Fibroblast of villous mesenchyme (primary cell): ENCODE data around the gene SNAP47. TPM values are rescaled to one million over a fixed set of nuclear protein-coding genes. Genes with fewer than 3 reads are reported as not detected.
A peak's percentile ranks its signal among the peaks of the same experiment; 100 is the strongest.

Experiments used
- DNase-seq: peaks from one replicate; pipeline ENCODE4 v3.0.0-alpha.2; 2010; ENCODE audit warnings: low read depth
- H3K4me3 ChIP-seq: 2 replicates; pipeline ENCODE4 v1.5.1; 2011; ENCODE audit warnings: low read depth, mild to moderate bottlenecking, low read length
- total RNA-seq: library from RNA; depleted of rRNA; stranded (reverse); fragments of >200 nt; gene quantifications from 2 replicates; pipeline ENCODE4 v1.2.3, GENCODE V29; 2012
- TF ChIP-seq, protein P1 (sequence below): IDR thresholded peaks from 2 replicates; pipeline ENCODE4 v1.5.1; 2012; ENCODE audit warnings: low read depth, mild to moderate bottlenecking, low read length; ENCODE audit not compliant: insufficient read depth

SNAP47 gene
- total RNA-seq, 1 donor = 58.3 TPM

DNA sequence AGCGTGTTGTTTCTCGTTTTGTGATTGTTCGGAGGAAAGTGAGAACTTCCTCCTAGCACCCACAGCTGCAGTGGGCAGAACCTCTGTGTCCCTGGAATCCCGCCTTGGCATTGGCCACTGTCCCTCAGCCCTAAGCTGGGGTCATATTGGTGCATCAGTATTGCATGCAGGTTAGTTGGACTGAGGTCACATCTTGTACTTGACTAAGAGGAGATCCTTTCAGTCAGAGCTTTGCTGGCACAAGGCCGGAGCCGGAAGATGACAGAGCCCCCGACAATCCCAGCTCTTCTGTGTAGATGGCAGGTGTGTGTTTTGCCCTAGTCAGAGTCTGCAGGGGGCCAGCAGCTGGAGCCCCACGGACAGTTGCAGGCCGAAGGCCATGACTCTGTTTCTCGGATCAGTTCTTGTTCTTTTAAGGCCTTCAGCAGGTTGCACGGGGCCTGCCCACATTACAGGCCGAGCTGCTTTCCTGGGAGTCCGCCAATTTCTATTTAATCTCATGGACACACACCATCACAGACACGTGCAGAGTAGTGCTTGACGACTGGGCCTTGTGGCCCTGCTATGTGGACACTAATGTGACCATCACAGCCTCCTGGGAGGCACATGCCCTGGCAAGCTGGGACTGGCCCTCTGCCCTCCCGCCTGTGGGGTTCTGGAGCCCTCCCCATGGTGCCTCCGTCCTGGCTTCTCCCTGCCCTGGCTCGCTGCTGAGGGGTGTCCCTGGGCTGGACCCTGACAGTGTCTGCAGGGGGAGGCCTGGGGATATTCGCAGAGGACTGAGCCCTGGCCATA is 14.9 kb downstream of the SNAP47 start:
- TF ChIP-seq, protein P1, sequence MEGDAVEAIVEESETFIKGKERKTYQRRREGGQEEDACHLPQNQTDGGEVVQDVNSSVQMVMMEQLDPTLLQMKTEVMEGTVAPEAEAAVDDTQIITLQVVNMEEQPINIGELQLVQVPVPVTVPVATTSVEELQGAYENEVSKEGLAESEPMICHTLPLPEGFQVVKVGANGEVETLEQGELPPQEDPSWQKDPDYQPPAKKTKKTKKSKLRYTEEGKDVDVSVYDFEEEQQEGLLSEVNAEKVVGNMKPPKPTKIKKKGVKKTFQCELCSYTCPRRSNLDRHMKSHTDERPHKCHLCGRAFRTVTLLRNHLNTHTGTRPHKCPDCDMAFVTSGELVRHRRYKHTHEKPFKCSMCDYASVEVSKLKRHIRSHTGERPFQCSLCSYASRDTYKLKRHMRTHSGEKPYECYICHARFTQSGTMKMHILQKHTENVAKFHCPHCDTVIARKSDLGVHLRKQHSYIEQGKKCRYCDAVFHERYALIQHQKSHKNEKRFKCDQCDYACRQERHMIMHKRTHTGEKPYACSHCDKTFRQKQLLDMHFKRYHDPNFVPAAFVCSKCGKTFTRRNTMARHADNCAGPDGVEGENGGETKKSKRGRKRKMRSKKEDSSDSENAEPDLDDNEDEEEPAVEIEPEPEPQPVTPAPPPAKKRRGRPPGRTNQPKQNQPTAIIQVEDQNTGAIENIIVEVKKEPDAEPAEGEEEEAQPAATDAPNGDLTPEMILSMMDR = no peak
- DNase-seq = no peak
- no peak overlapping the region for H3K4me3 ChIP-seq

DNA sequence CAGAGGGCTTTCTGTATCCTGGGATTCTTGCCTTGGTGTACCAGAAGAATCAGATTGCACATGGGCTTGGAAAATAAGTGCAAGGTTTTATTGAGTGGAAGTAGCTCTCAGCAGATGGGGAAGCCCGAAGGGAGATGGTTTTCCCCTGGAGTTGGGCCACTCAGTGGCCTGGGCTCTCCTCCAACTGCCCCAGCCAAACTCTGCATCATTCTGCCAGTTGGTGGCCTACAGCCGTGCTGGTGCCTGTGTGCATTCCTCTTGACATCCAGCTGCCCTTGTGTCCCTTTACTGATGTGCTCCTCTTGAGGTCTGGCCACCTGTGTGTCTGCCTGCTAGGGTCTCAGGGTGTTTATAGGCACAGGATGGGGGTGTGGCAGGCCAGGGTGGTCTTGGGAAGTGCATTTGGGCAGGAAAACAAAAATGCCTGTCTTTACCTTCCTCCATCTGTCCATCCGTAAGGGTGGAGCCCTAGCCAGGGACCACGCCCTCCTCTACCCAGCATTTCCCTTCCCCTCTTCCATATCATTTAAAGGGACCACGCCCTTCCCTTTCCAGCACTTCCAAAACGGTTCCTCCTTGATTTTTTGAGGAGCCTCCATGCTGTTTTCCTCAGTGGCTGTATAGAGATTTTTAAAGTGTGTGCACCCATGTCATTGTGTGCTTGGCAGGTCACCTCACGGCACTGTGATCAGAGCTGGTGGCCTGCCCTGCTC is 18.9 kb downstream of the SNAP47 start:
- H3K4me3 ChIP-seq = no peak overlapping the region
- TF ChIP-seq, protein P1 = no peak
- DNase-seq = no peak

DNA sequence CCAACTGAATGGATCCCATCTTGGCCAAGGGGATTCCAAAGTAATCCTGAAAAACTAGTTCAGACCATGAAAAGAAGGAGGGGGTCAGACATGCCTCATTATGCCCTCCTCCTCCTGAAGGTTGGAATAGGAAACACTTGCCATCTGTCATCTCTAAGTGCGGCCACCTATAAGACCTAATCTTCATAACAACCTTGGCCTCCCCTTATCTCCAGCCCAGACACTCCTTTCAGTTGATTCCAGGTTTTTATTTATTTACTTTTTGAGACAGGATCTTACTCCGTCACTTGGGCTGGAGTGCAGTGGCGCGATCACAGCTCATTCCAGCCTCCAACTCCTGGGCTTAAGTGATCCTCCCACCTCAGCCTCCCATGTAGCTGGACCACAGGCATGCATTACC is 19.7 kb downstream of the SNAP47 start:
- no peak for DNase-seq
- no peak overlapping the region for H3K4me3 ChIP-seq
- TF ChIP-seq, protein P1 = no peak

- TF ChIP-seq, protein P1 = no peak
- peak; percentile 17 for DNase-seq
- H3K4me3 ChIP-seq = no peak overlapping the region
Measured at GRCh38 chr1:227756172-227756959, 21.1 kb downstream of the SNAP47 start.

DNA sequence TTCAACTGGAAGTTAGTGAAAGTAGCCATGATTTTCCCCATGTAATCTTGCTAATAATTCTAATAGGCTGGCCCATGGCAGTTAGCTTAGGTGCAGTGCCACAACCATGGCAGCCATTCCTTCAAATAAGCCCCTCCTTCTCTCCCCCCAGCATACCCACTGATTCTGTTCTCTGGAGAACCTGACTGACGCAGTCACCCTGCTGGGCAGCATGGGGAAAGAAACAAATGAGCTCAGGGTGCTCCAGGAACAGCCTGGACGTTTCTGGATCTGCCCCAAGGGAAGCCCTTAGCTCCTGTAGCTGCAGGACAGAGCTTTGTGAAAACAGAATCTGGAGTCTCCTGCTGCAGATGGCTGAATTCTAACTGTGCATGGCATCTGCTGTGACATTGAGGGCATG is 22.5 kb downstream of the SNAP47 start:
- TF ChIP-seq, protein P1 = no peak
- DNase-seq = no peak
- H3K4me3 ChIP-seq = no peak overlapping the region

- DNase-seq = no peak
- no peak overlapping the region for H3K4me3 ChIP-seq
- TF ChIP-seq, protein P1 = no peak
Measured at GRCh38 chr1:227758366-227758765, 23.1 kb downstream of the SNAP47 start.
